SK-N-SH treated with all-trans-retinoic acid at 6 μM for 48 hours (cell line): Measurements from ENCODE around the gene DUSP3.

ENCODE experiments used
- BACH2 ChIP-seq: fragments of 250-450 bp; sonication (Bioruptor Pico); IDR thresholded peaks from 2 replicates; pipeline ENCODE4 v1.9.0; 2021; ENCODE audit warnings: mild to moderate bottlenecking, borderline replicate concordance
- CREB5 ChIP-seq: fragments of 250-450 bp; sonication (Bioruptor Pico); IDR thresholded peaks from 2 replicates; pipeline ENCODE4 v1.5.1; 2020; ENCODE audit warnings: low read depth, mild to moderate bottlenecking, moderate library complexity
- PATZ1 ChIP-seq: fragments of 250-450 bp; sonication (Bioruptor Pico); IDR thresholded peaks from 2 replicates; pipeline ENCODE4 v1.8.0; 2020; ENCODE audit warnings: mild to moderate bottlenecking, moderate library complexity, borderline replicate concordance
- TCF4 ChIP-seq: fragments of 250-450 bp; sonication (Bioruptor Pico); IDR thresholded peaks from 2 replicates; pipeline ENCODE4 v1.8.0; 2021; ENCODE audit warnings: mild to moderate bottlenecking, moderate library complexity, borderline replicate concordance
- TSHZ2 ChIP-seq: fragments of 250-450 bp; sonication (Bioruptor Pico); IDR thresholded peaks from 2 replicates; pipeline ENCODE4 v1.5.0; 2020; ENCODE audit warnings: mild to moderate bottlenecking, moderate library complexity
- ZFP30 ChIP-seq: fragments of 450-650 bp; formaldehyde crosslinking; IDR thresholded peaks from 2 replicates; pipeline ENCODE4 v1.5.0; 2022; ENCODE audit warnings: mild to moderate bottlenecking, moderate library complexity

GRCh38 chr17:43769426-43769825, 9.4 kb downstream of the DUSP3 start:
- TF ChIP-seq PATZ1 (CRISPR knock-in tag) (no peak), TCF4 (CRISPR knock-in tag) (no peak), CREB5 (no peak), BACH2 (no peak), ZFP30 (CRISPR knock-in tag) (no peak), TSHZ2 (CRISPR knock-in tag) (no peak)
